ENCODE data around the gene SAMD8. TPM values are rescaled to one million over a fixed set of nuclear protein-coding genes. Genes with fewer than 3 reads are reported as not detected.

SAMD8 gene
- total and polyA plus RNA-seq, 5 donors: 8.8 to 26.7 (median 23.6) TPM

- 82% methylated on average over 1 of the region's 1 CpG for WGBS
- no peak for ATAC-seq
Measured at GRCh38 chr10:75145590-75145989, 34.1 kb downstream of the SAMD8 start.

GRCh38 chr10:75146780-75147179 is 35.3 kb downstream of the SAMD8 start:
- intact Hi-C loops (cut with DNase I): no loop called here
- WGBS: 82% methylated on average over 2 of the region's 2 CpGs
- Histone ChIP-seq H3K9me3 (ENCODE audit: control insufficient read depth, low read length) (no peaks in the 10 kb centered on the region), H3K27ac (ENCODE audit: low read length) (no peak overlapping the region), H3K4me1 (ENCODE audit: control insufficient read depth, insufficient read depth, low read length) (peaks cover 5% of the 10 kb centered on the region), H3K4me3 (ENCODE audit: low read length) (no peak overlapping the region), H3K27me3 (ENCODE audit: control insufficient read depth, insufficient read depth) (no peaks in the 10 kb centered on the region)
- ATAC-seq: no peak
- DNase-seq: no peak

More at GRCh38 chr10:75145590-75145989, 34.1 kb downstream of the SAMD8 start:
- Histone ChIP-seq H3K9me3 (ENCODE audit: control insufficient read depth, low read length) (no peaks in the 10 kb centered on the region), H3K27ac (ENCODE audit: low read length) (no peak overlapping the region), H3K27me3 (ENCODE audit: control insufficient read depth, insufficient read depth) (no peaks in the 10 kb centered on the region), H3K4me3 (ENCODE audit: low read length) (no peak overlapping the region), H3K4me1 (ENCODE audit: control insufficient read depth, insufficient read depth, low read length) (peaks cover 5% of the 10 kb centered on the region)
- intact Hi-C loops (cut with DNase I): no loop called here
- DNase-seq: no peak

- ATAC-seq (no peak), DNase-seq (no peak)
- WGBS: 93% methylated on average over 5 of the region's 5 CpGs
- Histone ChIP-seq H3K27ac (ENCODE audit: low read length) (no peak overlapping the region), H3K27me3 (ENCODE audit: control insufficient read depth, insufficient read depth) (no peaks in the 10 kb centered on the region), H3K9me3 (ENCODE audit: control insufficient read depth, low read length) (no peaks in the 10 kb centered on the region), H3K4me3 (ENCODE audit: low read length) (no peak overlapping the region), H3K4me1 (ENCODE audit: control insufficient read depth, insufficient read depth, low read length) (peaks cover 2% of the 10 kb centered on the region)
- intact Hi-C loops (cut with DNase I): no loop called here
Measured at GRCh38 chr10:75150656-75151055, 39.2 kb downstream of the SAMD8 start.

- Histone ChIP-seq H3K4me3 (ENCODE audit: low read length) (no peak overlapping the region), H3K27ac (ENCODE audit: low read length) (no peak overlapping the region), H3K27me3 (ENCODE audit: control insufficient read depth, insufficient read depth) (no peaks in the 10 kb centered on the region), H3K9me3 (ENCODE audit: control insufficient read depth, low read length) (no peaks in the 10 kb centered on the region), H3K4me1 (ENCODE audit: control insufficient read depth, insufficient read depth, low read length) (peaks cover 7% of the 10 kb centered on the region)
- 65% methylated on average over 4 of the region's 4 CpGs for WGBS
- DNase-seq: no peak
- peak; percentile 41 to 76 for ATAC-seq
- intact Hi-C loops (cut with DNase I): no loop called here
Measured at GRCh38 chr10:75159519-75159918, 48.1 kb downstream of the SAMD8 start.

DNA sequence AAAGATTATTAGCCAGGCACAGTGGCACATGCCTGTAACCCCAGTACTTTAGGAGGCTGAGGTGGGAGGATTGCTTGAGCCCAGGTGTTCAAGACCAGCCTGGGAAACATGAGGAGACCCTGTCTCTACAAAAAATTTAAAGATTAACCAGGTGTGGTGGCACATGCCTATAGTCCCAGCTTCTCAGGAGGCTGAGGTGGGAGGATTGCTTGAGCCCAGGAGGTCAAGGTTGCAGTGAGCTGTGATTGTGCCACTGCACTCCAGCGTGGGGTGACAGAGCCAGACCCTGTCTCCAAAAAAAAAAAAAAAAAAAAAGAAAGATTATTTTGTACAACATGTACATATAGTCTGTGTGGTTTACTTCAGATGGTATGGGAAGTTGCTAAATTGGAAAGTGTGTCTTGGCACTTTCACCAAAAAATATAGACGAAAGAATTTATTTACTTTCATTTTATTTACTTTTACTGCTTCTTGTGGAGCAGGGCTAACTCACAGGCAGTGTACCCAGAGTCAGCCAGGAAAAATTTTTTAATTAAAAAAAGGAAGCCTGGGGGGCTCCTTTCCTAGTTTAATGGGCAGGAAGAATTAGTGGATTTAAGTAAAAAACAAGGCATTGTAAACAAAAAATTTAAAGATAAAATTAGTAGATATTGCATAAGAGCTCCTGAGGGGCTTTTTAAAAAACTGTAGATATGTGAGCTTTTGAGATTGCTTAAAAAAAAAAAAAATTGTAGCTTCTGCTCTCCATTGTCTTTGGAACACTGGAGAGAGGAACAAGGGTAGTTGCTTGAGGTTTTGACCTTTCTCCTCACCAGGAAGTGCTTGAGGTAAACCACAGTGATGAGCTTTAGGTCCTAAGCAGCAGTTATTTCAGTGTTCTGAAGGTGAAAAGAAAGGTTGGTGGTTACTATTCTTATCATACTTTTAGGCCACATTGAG is 54.5 kb downstream of the SAMD8 start:
- Histone ChIP-seq H3K27me3 (ENCODE audit: control insufficient read depth, insufficient read depth) (no peaks in the 10 kb centered on the region), H3K27ac (ENCODE audit: low read length) (no peak overlapping the region), H3K9me3 (ENCODE audit: control insufficient read depth, low read length) (no peaks in the 10 kb centered on the region), H3K4me3 (ENCODE audit: low read length) (no peak overlapping the region), H3K4me1 (ENCODE audit: control insufficient read depth, insufficient read depth, low read length) (peaks cover 5% of the 10 kb centered on the region)
- DNase-seq (no peak), ATAC-seq (no peak)
- 65% methylated on average over 2 of the region's 2 CpGs for WGBS
- intact Hi-C loops (cut with DNase I): no loop called here

DNA sequence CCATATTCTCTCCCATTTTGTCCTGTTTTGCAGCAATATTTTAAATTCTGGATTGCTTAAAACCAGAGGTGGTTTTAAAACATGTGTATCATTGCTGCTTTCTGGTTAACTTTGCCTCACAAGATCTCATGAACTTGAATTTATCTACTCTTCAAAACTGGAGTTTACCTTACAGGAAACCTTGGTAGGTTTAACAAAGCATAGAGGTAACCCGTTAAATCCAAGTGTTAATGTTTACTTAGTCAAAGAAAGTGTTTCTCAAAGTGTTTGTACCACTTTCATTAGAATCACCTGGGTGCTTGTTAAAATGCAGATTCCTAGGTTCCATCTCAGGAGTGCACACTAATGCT is 55.1 kb downstream of the SAMD8 start:
- no peak overlapping the region for H3K27ac ChIP-seq (ENCODE audit: low read length)
- ATAC-seq (no peak), DNase-seq (no peak)
- H3K4me1 ChIP-seq (ENCODE audit: control insufficient read depth, insufficient read depth, low read length): peaks cover 5% of the 10 kb centered on the region
- H3K4me3 ChIP-seq (ENCODE audit: low read length): no peak overlapping the region
- 85% methylated on average over 1 of the region's 1 CpG for WGBS
- no peaks in the 10 kb centered on the region for H3K9me3 ChIP-seq (ENCODE audit: control insufficient read depth, low read length)
- H3K27me3 ChIP-seq (ENCODE audit: control insufficient read depth, insufficient read depth): no peaks in the 10 kb centered on the region
- intact Hi-C loops (cut with DNase I): no loop called here

DNA sequence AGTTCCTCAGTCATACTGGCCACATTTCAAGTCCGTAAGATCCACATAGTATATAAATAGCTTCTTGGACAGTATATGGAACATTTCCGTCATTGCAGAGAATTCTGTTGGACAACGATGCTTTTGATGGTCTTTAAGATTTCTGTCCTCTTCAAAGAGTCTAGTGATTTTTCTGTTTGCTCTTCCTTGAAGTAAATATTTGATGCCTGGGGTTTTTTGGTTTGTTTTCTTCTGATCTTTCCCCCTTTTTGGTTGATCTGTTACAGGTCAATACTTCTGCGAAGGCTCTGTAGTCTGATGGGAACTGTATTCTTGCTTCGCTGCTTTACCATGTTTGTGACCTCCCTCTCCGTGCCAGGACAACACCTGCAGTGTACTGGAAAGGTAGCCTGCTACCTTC is 56.8 kb downstream of the SAMD8 start:
- no peak overlapping the region for H3K4me3 ChIP-seq (ENCODE audit: low read length)
- WGBS: 76% methylated on average over 6 of the region's 6 CpGs
- H3K4me1 ChIP-seq (ENCODE audit: control insufficient read depth, insufficient read depth, low read length): peaks cover 3% of the 10 kb centered on the region
- DNase-seq (no peak), ATAC-seq (no peak)
- no peaks in the 10 kb centered on the region for H3K9me3 ChIP-seq (ENCODE audit: control insufficient read depth, low read length)
- intact Hi-C loops (cut with DNase I): no loop called here
- H3K27me3 ChIP-seq (ENCODE audit: control insufficient read depth, insufficient read depth): no peaks in the 10 kb centered on the region
- no peak overlapping the region for H3K27ac ChIP-seq (ENCODE audit: low read length)

DNA sequence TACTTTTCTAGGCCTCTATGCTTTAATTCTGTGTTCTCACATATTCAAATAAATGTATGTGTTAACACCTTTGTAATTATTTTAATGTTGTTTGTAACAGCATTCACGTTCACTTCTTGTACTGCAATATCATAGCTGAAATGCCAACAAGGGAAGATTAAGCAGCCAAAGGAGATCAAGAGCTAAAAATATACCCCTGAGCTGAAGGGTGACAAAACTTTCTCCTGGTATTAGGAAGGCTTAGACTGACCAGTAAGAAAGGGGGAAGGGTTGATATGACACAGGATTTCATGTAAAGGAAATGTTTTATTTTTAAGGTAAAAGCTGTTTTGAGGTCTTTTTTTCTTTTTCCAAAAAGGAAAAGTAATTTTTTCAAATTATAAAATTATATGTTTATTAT is 58.8 kb downstream of the SAMD8 start:
- H3K27ac ChIP-seq (ENCODE audit: low read length): no peak overlapping the region
- DNase-seq: no peak
- no peak overlapping the region for H3K4me3 ChIP-seq (ENCODE audit: low read length)
- H3K4me1 ChIP-seq (ENCODE audit: control insufficient read depth, insufficient read depth, low read length): peaks cover 3% of the 10 kb centered on the region
- 47% methylated on average over 1 of the region's 1 CpG for WGBS
- no peaks in the 10 kb centered on the region for H3K9me3 ChIP-seq (ENCODE audit: control insufficient read depth, low read length)
- H3K27me3 ChIP-seq (ENCODE audit: control insufficient read depth, insufficient read depth): no peaks in the 10 kb centered on the region
- intact Hi-C loops (cut with DNase I): no loop called here
- ATAC-seq: peak; percentile 66 to 68

GRCh38 chr10:75175046-75175445 is 63.6 kb downstream of the SAMD8 start:
- intact Hi-C loops (cut with DNase I): no loop called here
- no peak for ATAC-seq
- Histone ChIP-seq H3K4me1 (ENCODE audit: control insufficient read depth, insufficient read depth, low read length) (no peaks in the 10 kb centered on the region), H3K27ac (ENCODE audit: low read length) (no peak overlapping the region), H3K9me3 (ENCODE audit: control insufficient read depth, low read length) (no peaks in the 10 kb centered on the region), H3K4me3 (ENCODE audit: low read length) (no peak overlapping the region), H3K27me3 (ENCODE audit: control insufficient read depth, insufficient read depth) (no peaks in the 10 kb centered on the region)
- DNase-seq: no peak
- over 99% methylated on average over 2 of the region's 2 CpGs for WGBS

GRCh38 chr10:75176046-75176445 is 64.6 kb downstream of the SAMD8 start:
- DNase-seq: no peak
- ATAC-seq: no peak
- H3K4me1 ChIP-seq (ENCODE audit: control insufficient read depth, insufficient read depth, low read length): no peaks in the 10 kb centered on the region
- intact Hi-C loops (cut with DNase I): no loop called here
- WGBS: 88% methylated on average over 6 of the region's 6 CpGs
- H3K4me3 ChIP-seq (ENCODE audit: low read length): no peak overlapping the region
- H3K27me3 ChIP-seq (ENCODE audit: control insufficient read depth, insufficient read depth): no peaks in the 10 kb centered on the region
- H3K9me3 ChIP-seq (ENCODE audit: control insufficient read depth, low read length): no peaks in the 10 kb centered on the region
- no peak overlapping the region for H3K27ac ChIP-seq (ENCODE audit: low read length)

DNA sequence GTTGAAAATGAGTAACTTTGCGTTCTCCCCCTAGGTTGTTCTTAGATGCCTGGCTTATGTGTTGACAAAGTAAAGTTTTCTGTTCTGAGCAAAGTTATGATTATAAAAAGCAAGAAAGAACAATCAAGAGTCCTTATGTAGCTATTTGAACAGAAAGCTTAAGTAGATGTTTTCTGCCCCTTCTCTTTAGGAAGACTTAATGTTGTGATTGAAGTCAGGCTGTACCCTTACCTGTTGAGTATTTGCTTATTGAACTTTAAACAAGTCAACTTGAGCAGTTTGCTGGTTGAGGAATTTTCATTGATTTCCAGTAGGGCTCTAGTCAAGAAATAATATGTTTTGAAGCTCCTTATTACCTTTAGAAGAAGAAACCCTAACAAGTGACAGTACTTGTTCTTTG is 65.3 kb downstream of the SAMD8 start:
- Histone ChIP-seq H3K27ac (ENCODE audit: low read length) (no peak overlapping the region), H3K4me1 (ENCODE audit: control insufficient read depth, insufficient read depth, low read length) (no peaks in the 10 kb centered on the region), H3K27me3 (ENCODE audit: control insufficient read depth, insufficient read depth) (no peaks in the 10 kb centered on the region), H3K9me3 (ENCODE audit: control insufficient read depth, low read length) (no peaks in the 10 kb centered on the region), H3K4me3 (ENCODE audit: low read length) (no peak overlapping the region)
- intact Hi-C loops (cut with DNase I): no loop called here
- DNase-seq (no peak), ATAC-seq (no peak)
- WGBS: 97% methylated on average over 1 of the region's 1 CpG
